Choroid plexus epithelial cell (primary cell): ENCODE measurements around the gene SLC9C2.

Source experiments
- DNase-seq: peaks from one replicate; pipeline ENCODE4 v3.0.0-alpha.2; 2010; ENCODE audit warnings: low read depth
- H3K4me3 ChIP-seq: 2 replicates; pipeline ENCODE4 v1.5.1; 2011; ENCODE audit warnings: low read depth, mild to moderate bottlenecking, control low read depth, low read length, moderate library complexity
- CTCF ChIP-seq: conservative IDR thresholded peaks from 2 replicates; pipeline ENCODE4 v1.5.1; 2011; ENCODE audit warnings: low read depth, mild to moderate bottlenecking, control low read depth, inconsistent platforms, low read length, moderate library complexity

SLC9C2 gene

GRCh38 chr1:173506437-173506836 lies 96.4 kb downstream of the SLC9C2 start:
- no peak overlapping the region for H3K4me3 ChIP-seq
- DNase-seq, result no peak
- TF ChIP-seq CTCF, result peak; percentile 21

GRCh38 chr1:173505391-173505790 lies 97.5 kb downstream of the SLC9C2 start:
- DNase-seq, result no peak
- H3K4me3 ChIP-seq, result no peak overlapping the region
- TF ChIP-seq CTCF, result no peak

GRCh38 chr1:173504268-173504667 lies 98.6 kb downstream of the SLC9C2 start:
- TF ChIP-seq CTCF, result no peak
- H3K4me3 ChIP-seq, result no peak overlapping the region
- DNase-seq, result no peak

- no peak for TF ChIP-seq CTCF
Measured at GRCh38 chr1:173503391-173503790, 99.5 kb downstream of the SLC9C2 start.

GRCh38 chr1:173502104-173502503 lies 100.8 kb downstream of the SLC9C2 start:
- TF ChIP-seq CTCF, result no peak
- no peak overlapping the region for H3K4me3 ChIP-seq
- no peak for DNase-seq

More at GRCh38 chr1:173503391-173503790, 99.5 kb downstream of the SLC9C2 start:
- DNase-seq, result peak; percentile 51
- no peak overlapping the region for H3K4me3 ChIP-seq

- H3K4me3 ChIP-seq, result no peak overlapping the region
- TF ChIP-seq CTCF, result no peak
- no peak for DNase-seq
Measured at GRCh38 chr1:173499729-173500128, 103.1 kb downstream of the SLC9C2 start.

GRCh38 chr1:173496757-173497320 lies 106.0 kb downstream of the SLC9C2 start:
- no peak for DNase-seq
- no peak for TF ChIP-seq CTCF
- no peak overlapping the region for H3K4me3 ChIP-seq
